Memory B cell (primary cell): ENCODE results near the gene SORCS2.

Experiments
- ATAC-seq: fragments of 150-1000 bp; cut with Tn5 transposase; 2 replicates; pipeline ENCODE4 v1.10.0; 2021; ENCODE audit warnings: low read depth, mild to moderate bottlenecking, moderate library complexity
- DNase-seq, 2 donors: peaks; one replicate each; pipeline ENCODE4 v3.0.0; 2022; ENCODE audit warnings: low spot score in 2 of 2
- H3K27ac Mint-ChIP-seq: one replicate; pipeline ENCODE4 v1.8.0; 2022; ENCODE audit warnings: mild to moderate bottlenecking, moderate library complexity, mixed read lengths
- H3K27me3 Mint-ChIP-seq: one replicate; pipeline ENCODE4 v1.8.0; 2022; ENCODE audit warnings: mixed read lengths
- H3K36me3 Mint-ChIP-seq: one replicate; pipeline ENCODE4 v1.8.0; 2022; ENCODE audit warnings: mild to moderate bottlenecking, mixed read lengths
- H3K4me1 Mint-ChIP-seq: one replicate; pipeline ENCODE4 v1.8.0; 2022; ENCODE audit warnings: mixed read lengths
- H3K4me3 Mint-ChIP-seq: one replicate; pipeline ENCODE4 v1.8.0; 2022; ENCODE audit warnings: mild to moderate bottlenecking, moderate library complexity, mixed read lengths
- H3K9me3 Mint-ChIP-seq: one replicate; pipeline ENCODE4 v1.8.0; 2022; ENCODE audit warnings: mixed read lengths

Gene SORCS2

GRCh38 chr4:7714738-7715137 is 522.4 kb downstream of the SORCS2 start:
- H3K4me1 Mint-ChIP-seq = no peaks in the 10 kb centered on the region
- H3K27ac Mint-ChIP-seq = no peak overlapping the region
- DNase-seq (no peak), ATAC-seq (no peak)
- peaks cover 5% of the 10 kb centered on the region for H3K9me3 Mint-ChIP-seq
- H3K36me3 Mint-ChIP-seq = no peaks in the 10 kb centered on the region
- H3K4me3 Mint-ChIP-seq = no peak overlapping the region
- H3K27me3 Mint-ChIP-seq = peaks cover 15% of the 10 kb centered on the region

GRCh38 chr4:7715271-7716009 is 523.1 kb downstream of the SORCS2 start:
- H3K9me3 Mint-ChIP-seq = peaks cover 5% of the 10 kb centered on the region
- peaks cover 17% of the 10 kb centered on the region for H3K27me3 Mint-ChIP-seq
- ATAC-seq = no peak
- no peaks in the 10 kb centered on the region for H3K36me3 Mint-ChIP-seq
- no peak overlapping the region for H3K27ac Mint-ChIP-seq
- no peak for DNase-seq
- H3K4me3 Mint-ChIP-seq = no peak overlapping the region
- no peaks in the 10 kb centered on the region for H3K4me1 Mint-ChIP-seq

- H3K9me3 Mint-ChIP-seq = peaks cover 5% of the 10 kb centered on the region
- H3K4me3 Mint-ChIP-seq = no peak overlapping the region
- DNase-seq (no peak), ATAC-seq (no peak)
- no peaks in the 10 kb centered on the region for H3K4me1 Mint-ChIP-seq
- H3K27me3 Mint-ChIP-seq = peaks cover 17% of the 10 kb centered on the region
- no peaks in the 10 kb centered on the region for H3K36me3 Mint-ChIP-seq
- H3K27ac Mint-ChIP-seq = no peak overlapping the region
Observed at GRCh38 chr4:7716010-7716721, 523.8 kb downstream of the SORCS2 start.

- Mint-ChIP-seq H3K27ac (no peak overlapping the region), H3K36me3 (no peaks in the 10 kb centered on the region), H3K27me3 (peaks cover 17% of the 10 kb centered on the region), H3K4me1 (no peaks in the 10 kb centered on the region), H3K4me3 (no peak overlapping the region), H3K9me3 (peaks cover 5% of the 10 kb centered on the region)
- DNase-seq (no peak), ATAC-seq (no peak)
Observed at GRCh38 chr4:7717161-7717560, 524.8 kb downstream of the SORCS2 start.

- Mint-ChIP-seq H3K4me3 (no peak overlapping the region), H3K9me3 (peaks cover 5% of the 10 kb centered on the region), H3K4me1 (no peaks in the 10 kb centered on the region), H3K27me3 (peaks cover 19% of the 10 kb centered on the region), H3K36me3 (no peaks in the 10 kb centered on the region), H3K27ac (no peak overlapping the region)
- DNase-seq = no peak
- ATAC-seq = no peak
Observed at GRCh38 chr4:7717946-7718490, 525.7 kb downstream of the SORCS2 start.

- no peak overlapping the region for H3K4me3 Mint-ChIP-seq
- no peaks in the 10 kb centered on the region for H3K4me1 Mint-ChIP-seq
- no peak for DNase-seq
- ATAC-seq = no peak
- no peaks in the 10 kb centered on the region for H3K36me3 Mint-ChIP-seq
- H3K27me3 Mint-ChIP-seq = peaks cover 19% of the 10 kb centered on the region
- H3K27ac Mint-ChIP-seq = no peak overlapping the region
- peaks cover 13% of the 10 kb centered on the region for H3K9me3 Mint-ChIP-seq
Observed at GRCh38 chr4:7719354-7720174, 527.2 kb downstream of the SORCS2 start.

GRCh38 chr4:7721984-7722551 is 529.7 kb downstream of the SORCS2 start:
- DNase-seq = no peak
- peaks cover 10% of the 10 kb centered on the region for H3K27me3 Mint-ChIP-seq
- no peak overlapping the region for H3K27ac Mint-ChIP-seq
- no peak for ATAC-seq
- no peak overlapping the region for H3K4me3 Mint-ChIP-seq
- no peaks in the 10 kb centered on the region for H3K36me3 Mint-ChIP-seq
- H3K4me1 Mint-ChIP-seq = no peaks in the 10 kb centered on the region
- peaks cover 9% of the 10 kb centered on the region for H3K9me3 Mint-ChIP-seq

- Mint-ChIP-seq H3K4me3 (no peak overlapping the region), H3K27ac (no peak overlapping the region), H3K27me3 (peaks cover 6% of the 10 kb centered on the region), H3K36me3 (no peaks in the 10 kb centered on the region), H3K9me3 (peaks cover 9% of the 10 kb centered on the region), H3K4me1 (no peaks in the 10 kb centered on the region)
- DNase-seq (no peak), ATAC-seq (no peak)
Observed at GRCh38 chr4:7722766-7723387, 530.5 kb downstream of the SORCS2 start.

- Mint-ChIP-seq H3K27me3 (peaks cover 7% of the 10 kb centered on the region), H3K9me3 (peaks cover 9% of the 10 kb centered on the region), H3K36me3 (no peaks in the 10 kb centered on the region), H3K27ac (no peak overlapping the region), H3K4me1 (no peaks in the 10 kb centered on the region), H3K4me3 (no peak overlapping the region)
- ATAC-seq = no peak
- no peak for DNase-seq
Observed at GRCh38 chr4:7723625-7724024, 531.3 kb downstream of the SORCS2 start.

- Mint-ChIP-seq H3K4me1 (no peaks in the 10 kb centered on the region), H3K36me3 (no peaks in the 10 kb centered on the region), H3K9me3 (peaks cover 9% of the 10 kb centered on the region), H3K4me3 (no peak overlapping the region), H3K27me3 (peaks cover 5% of the 10 kb centered on the region), H3K27ac (no peak overlapping the region)
- ATAC-seq (no peak), DNase-seq (no peak)
Observed at GRCh38 chr4:7725951-7726350, 533.6 kb downstream of the SORCS2 start.

GRCh38 chr4:7726665-7727413 is 534.5 kb downstream of the SORCS2 start:
- H3K27me3 Mint-ChIP-seq = peaks cover 5% of the 10 kb centered on the region
- ATAC-seq (no peak), DNase-seq (no peak)
- H3K4me1 Mint-ChIP-seq = no peaks in the 10 kb centered on the region
- peaks cover 9% of the 10 kb centered on the region for H3K9me3 Mint-ChIP-seq
- H3K36me3 Mint-ChIP-seq = no peaks in the 10 kb centered on the region
- H3K4me3 Mint-ChIP-seq = no peak overlapping the region
- no peak overlapping the region for H3K27ac Mint-ChIP-seq

GRCh38 chr4:7727749-7728148 is 535.4 kb downstream of the SORCS2 start:
- peaks cover 4% of the 10 kb centered on the region for H3K27me3 Mint-ChIP-seq
- DNase-seq (no peak), ATAC-seq (no peak)
- H3K4me1 Mint-ChIP-seq = no peaks in the 10 kb centered on the region
- H3K36me3 Mint-ChIP-seq = no peaks in the 10 kb centered on the region
- H3K4me3 Mint-ChIP-seq = no peak overlapping the region
- no peak overlapping the region for H3K27ac Mint-ChIP-seq
- peaks cover 9% of the 10 kb centered on the region for H3K9me3 Mint-ChIP-seq

GRCh38 chr4:7731437-7731836 is 539.1 kb downstream of the SORCS2 start:
- DNase-seq (no peak), ATAC-seq (no peak)
- Mint-ChIP-seq H3K27ac (no peak overlapping the region), H3K27me3 (peaks cover 4% of the 10 kb centered on the region), H3K4me3 (no peak overlapping the region), H3K9me3 (no peaks in the 10 kb centered on the region), H3K4me1 (no peaks in the 10 kb centered on the region), H3K36me3 (no peaks in the 10 kb centered on the region)
